Fibroblast of lung (primary cell): ENCODE results near the gene CYP19A1.

ENCODE experiments used
- CTCF ChIP-seq, 2 donors: IDR thresholded peaks in 1 of 2; conservative IDR thresholded peaks in 1 of 2; 1 replicate in 1 of 2; 2 replicates in 1 of 2; pipeline ENCODE4 v1.5.1; 2011 to 2012; ENCODE audit warnings: low read length in 2 of 2, control low read depth in 1 of 2, inconsistent platforms in 1 of 2, low read depth in 1 of 2, mild to moderate bottlenecking in 1 of 2
- EZH2 ChIP-seq: IDR thresholded peaks from 2 replicates; pipeline ENCODE4 v1.5.1; 2012; ENCODE audit warnings: low read length, control low read depth, mild to moderate bottlenecking; ENCODE audit errors: missing control alignments

- no peak for TF ChIP-seq CTCF (conservative IDR thresholded peaks at IDR 0.05 in 1 of 2, IDR thresholded peaks at IDR 0.05 in 1 of 2; ENCODE audit: low read depth in 1 of 2, low read length in 2 of 2)
- TF ChIP-seq EZH2, result no peak
Observed at GRCh38 chr15:51191766-51192165, 146.6 kb downstream of the CYP19A1 start.
